GM12875 (cell line): ENCODE results near the gene ZNF521.

Source experiments
- H3K4me3 ChIP-seq: one replicate; pipeline ENCODE4 v1.5.1; 2011; ENCODE audit warnings: low read depth, low read length, control low read depth
- TF ChIP-seq, protein P1 (sequence below): IDR thresholded peaks from 2 replicates; pipeline ENCODE4 v1.5.1; 2011; ENCODE audit warnings: low read depth, mild to moderate bottlenecking, control low read depth, inconsistent platforms, low read length, moderate library complexity, borderline replicate concordance; ENCODE audit not compliant: insufficient read depth

Gene ZNF521

GRCh38 chr18:25175558-25176517, 176.1 kb downstream of the ZNF521 start:
- TF ChIP-seq, protein P1, sequence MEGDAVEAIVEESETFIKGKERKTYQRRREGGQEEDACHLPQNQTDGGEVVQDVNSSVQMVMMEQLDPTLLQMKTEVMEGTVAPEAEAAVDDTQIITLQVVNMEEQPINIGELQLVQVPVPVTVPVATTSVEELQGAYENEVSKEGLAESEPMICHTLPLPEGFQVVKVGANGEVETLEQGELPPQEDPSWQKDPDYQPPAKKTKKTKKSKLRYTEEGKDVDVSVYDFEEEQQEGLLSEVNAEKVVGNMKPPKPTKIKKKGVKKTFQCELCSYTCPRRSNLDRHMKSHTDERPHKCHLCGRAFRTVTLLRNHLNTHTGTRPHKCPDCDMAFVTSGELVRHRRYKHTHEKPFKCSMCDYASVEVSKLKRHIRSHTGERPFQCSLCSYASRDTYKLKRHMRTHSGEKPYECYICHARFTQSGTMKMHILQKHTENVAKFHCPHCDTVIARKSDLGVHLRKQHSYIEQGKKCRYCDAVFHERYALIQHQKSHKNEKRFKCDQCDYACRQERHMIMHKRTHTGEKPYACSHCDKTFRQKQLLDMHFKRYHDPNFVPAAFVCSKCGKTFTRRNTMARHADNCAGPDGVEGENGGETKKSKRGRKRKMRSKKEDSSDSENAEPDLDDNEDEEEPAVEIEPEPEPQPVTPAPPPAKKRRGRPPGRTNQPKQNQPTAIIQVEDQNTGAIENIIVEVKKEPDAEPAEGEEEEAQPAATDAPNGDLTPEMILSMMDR, result no peak
- no peak overlapping the region for H3K4me3 ChIP-seq

- no peak overlapping the region for H3K4me3 ChIP-seq
- TF ChIP-seq, protein P1, result no peak
Measured at GRCh38 chr18:25174324-25174723, 177.6 kb downstream of the ZNF521 start.

DNA sequence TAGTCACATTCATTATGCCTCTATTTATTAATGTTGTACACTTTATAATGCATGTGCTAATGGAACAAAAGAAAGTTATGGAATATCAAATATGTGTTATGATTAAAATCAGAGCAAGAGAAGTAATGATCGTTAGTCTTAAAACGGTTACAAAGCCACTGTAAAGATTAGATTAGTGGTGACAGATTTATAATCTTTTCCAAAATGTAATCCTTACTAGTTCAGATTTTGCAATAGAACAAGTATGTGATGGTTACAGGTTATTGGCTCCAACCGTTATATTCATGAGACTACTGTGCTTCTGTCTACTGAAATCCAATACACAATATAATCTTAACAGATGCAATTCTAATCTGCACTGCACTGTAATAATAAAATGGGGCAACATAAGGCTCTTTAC, 180.6 kb downstream of the ZNF521 start:
- TF ChIP-seq, protein P1, result no peak
- no peak overlapping the region for H3K4me3 ChIP-seq

DNA sequence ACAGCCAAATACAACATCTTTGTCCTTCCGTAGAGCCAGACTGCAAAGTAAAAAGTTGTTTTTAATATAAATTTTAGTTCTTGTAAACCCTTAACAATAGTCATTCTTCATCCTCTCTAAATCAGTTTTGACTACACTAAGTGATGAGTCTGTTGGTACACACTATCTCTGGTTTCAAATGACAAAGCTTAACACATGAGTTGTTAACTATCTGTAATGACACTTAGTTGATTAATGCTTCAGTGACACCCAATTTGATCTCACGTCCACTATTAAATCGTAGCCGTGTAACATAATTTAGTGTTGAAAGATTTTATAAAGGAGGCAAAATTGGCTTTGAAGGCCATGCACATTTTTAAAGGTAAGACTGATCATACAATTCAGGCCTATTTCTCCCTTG, 181.6 kb downstream of the ZNF521 start:
- TF ChIP-seq, protein P1, result no peak
- no peak overlapping the region for H3K4me3 ChIP-seq

GRCh38 chr18:25169701-25170100, 182.3 kb downstream of the ZNF521 start:
- TF ChIP-seq, protein P1, result no peak
- no peak overlapping the region for H3K4me3 ChIP-seq

DNA sequence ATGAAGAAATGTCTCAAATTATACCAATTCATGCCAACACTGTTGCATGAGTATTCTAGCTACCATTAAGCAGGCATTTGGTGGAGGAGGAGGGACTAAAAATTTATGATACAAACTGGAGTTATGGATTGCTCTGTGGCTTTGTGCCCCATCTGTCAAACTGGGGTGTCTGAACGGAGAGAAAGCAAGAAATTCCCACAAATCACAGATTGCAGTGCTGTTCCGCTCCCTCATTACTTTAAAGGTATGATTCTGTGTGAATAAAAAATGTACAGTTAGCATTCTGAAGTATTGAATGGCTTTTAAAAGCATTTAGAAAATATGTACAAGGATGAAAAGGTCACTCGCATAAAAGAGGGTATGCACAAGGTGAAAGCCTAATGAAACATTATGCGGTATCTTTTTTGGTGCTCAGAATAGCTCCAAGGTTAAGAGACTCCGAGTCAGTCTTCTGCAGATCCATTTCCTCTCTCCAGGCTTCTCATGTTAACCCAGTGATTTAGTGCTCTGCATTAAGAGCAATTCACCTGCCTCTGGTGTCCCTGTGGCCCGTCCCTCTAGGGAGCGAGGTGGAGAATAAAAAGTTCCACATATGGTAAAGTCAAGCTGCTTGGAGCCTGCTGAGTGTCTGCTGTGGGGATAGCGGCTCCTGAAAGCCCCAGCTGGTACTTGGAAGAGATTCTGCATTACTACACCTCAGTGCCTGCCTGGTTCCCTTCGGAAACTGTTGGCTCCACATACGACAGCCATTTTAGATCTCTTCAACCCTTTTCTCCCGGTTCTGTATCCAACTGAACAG, 184.2 kb downstream of the ZNF521 start:
- H3K4me3 ChIP-seq, result no peak overlapping the region
- TF ChIP-seq, protein P1, result no peak
